BJ (cell line): ENCODE data around the gene TMEM207. TPM values are rescaled to one million over a fixed set of nuclear protein-coding genes. Genes with fewer than 3 reads are reported as not detected.

Experiments used
- CTCF ChIA-PET: fragments of 350-600 bp; formaldehyde crosslinking; extraction: SDS; loops from one replicate; lab custom pipeline; 2021; ENCODE audit warnings: antibody characterized with exemption, inconsistent platforms; lab: Yijun Ruan, JAX
- POLR2A ChIA-PET: fragments of 300-600 bp; sonication (Branson Sonifier 250); formaldehyde crosslinking; extraction: SDS; loops from one replicate; lab custom pipeline; 2021; ENCODE audit warnings: antibody characterized with exemption; lab: Charles Lee
- DNase-seq: peaks from one replicate; pipeline ENCODE4 v3.0.0-alpha.2; 2011; ENCODE audit warnings: low read depth
- H3K27me3 ChIP-seq: 2 replicates; pipeline ENCODE4 v1.6.0; 2011; ENCODE audit warnings: low read length; ENCODE audit not compliant: control insufficient read depth, insufficient read depth
- H3K36me3 ChIP-seq: 2 replicates; pipeline ENCODE4 v1.5.1; 2011; ENCODE audit warnings: low read length; ENCODE audit not compliant: control insufficient read depth, insufficient read depth
- H3K4me3 ChIP-seq: 2 replicates; pipeline ENCODE4 v1.5.1; 2011; ENCODE audit warnings: low read depth, mild to moderate bottlenecking, control low read depth, low read length
- polyA plus RNA-seq: library from polyadenylated mRNA; depleted of rRNA; stranded (reverse); fragments of >200 nt; gene quantifications from 2 replicates; pipeline ENCODE4 v1.2.3, GENCODE V29; 2011
- TF ChIP-seq, protein P1 (sequence below): IDR thresholded peaks from 2 replicates; pipeline ENCODE4 v1.5.1; 2011; ENCODE audit warnings: low read depth, mild to moderate bottlenecking, control low read depth, inconsistent platforms, low read length, moderate library complexity; ENCODE audit not compliant: insufficient read depth

TMEM207 gene
- polyA plus RNA-seq, 1 experiment: not detected

DNA sequence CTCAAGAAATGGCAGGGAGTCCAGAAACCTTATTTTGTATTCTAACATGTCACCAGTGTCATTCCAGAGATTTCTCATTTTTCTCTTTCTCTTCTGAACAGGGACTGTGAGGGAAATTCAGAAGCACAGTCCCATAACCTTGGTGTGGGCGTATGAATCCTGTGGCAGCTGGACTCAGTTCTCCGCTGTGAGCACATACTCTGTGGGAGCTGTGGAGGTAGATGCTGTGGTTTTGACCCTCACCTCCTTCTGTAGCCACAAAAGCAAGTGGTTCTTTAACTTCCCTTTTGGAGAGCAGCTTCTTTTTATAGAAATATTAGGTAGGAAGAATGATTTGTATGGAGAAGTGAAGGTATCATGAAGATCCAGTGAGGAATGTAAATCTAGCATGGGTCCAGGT is 13.4 kb downstream of the TMEM207 start:
- Histone ChIP-seq H3K36me3 (no peaks in the 10 kb centered on the region), H3K27me3 (no peaks in the 10 kb centered on the region), H3K4me3 (no peak overlapping the region)
- DNase-seq: no peak
- CTCF ChIA-PET: no interaction called here
- POLR2A ChIA-PET: no interaction called here
- TF ChIP-seq, protein P1, sequence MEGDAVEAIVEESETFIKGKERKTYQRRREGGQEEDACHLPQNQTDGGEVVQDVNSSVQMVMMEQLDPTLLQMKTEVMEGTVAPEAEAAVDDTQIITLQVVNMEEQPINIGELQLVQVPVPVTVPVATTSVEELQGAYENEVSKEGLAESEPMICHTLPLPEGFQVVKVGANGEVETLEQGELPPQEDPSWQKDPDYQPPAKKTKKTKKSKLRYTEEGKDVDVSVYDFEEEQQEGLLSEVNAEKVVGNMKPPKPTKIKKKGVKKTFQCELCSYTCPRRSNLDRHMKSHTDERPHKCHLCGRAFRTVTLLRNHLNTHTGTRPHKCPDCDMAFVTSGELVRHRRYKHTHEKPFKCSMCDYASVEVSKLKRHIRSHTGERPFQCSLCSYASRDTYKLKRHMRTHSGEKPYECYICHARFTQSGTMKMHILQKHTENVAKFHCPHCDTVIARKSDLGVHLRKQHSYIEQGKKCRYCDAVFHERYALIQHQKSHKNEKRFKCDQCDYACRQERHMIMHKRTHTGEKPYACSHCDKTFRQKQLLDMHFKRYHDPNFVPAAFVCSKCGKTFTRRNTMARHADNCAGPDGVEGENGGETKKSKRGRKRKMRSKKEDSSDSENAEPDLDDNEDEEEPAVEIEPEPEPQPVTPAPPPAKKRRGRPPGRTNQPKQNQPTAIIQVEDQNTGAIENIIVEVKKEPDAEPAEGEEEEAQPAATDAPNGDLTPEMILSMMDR: no peak

DNA sequence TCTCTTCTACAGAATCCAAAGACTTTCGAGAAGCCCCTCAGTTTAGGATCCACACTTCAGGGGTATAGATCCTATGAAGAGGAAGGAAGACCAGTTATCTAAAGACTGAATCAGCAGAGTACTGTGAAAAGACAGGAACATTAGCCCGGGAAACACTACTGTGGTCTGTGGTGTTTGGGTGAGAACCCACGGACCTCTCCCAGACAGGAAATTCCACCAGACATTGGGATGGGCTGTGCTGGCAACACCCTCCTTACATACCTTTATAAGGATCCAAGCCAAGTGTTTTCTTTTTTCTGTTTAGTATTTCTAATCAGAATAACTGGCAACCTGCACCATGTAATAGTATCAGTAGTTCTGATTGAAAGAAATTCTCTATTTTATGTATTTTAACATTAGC is 14.1 kb downstream of the TMEM207 start:
- CTCF ChIA-PET: no interaction called here
- Histone ChIP-seq H3K36me3 (no peaks in the 10 kb centered on the region), H3K27me3 (no peaks in the 10 kb centered on the region), H3K4me3 (no peak overlapping the region)
- DNase-seq: no peak
- TF ChIP-seq, protein P1: no peak
- POLR2A ChIA-PET: no interaction called here

DNA sequence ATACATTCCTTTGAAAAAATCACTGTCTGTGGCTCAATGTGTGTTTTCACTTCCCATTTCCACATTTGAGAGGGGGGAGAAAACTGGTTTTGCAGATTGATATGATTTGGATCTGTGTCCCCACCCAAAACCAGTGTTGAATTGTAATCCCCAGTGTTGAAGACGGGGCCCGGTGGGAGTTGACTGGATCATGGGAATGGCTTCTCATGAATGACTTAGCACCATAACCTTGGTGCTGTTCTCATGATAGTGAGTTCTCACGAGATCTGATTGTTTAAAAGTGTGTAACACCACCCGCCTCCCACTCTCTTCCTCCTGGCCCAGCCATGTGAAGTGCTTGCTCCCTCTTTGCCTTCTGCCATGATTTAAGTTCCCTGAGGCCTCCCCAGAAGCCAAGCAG is 16.1 kb downstream of the TMEM207 start:
- ChIA-PET POLR2A (no interaction called here), CTCF (no interaction called here)
- Histone ChIP-seq H3K4me3 (no peak overlapping the region), H3K36me3 (no peaks in the 10 kb centered on the region), H3K27me3 (no peaks in the 10 kb centered on the region)
- no peak for DNase-seq
- TF ChIP-seq, protein P1: no peak

DNA sequence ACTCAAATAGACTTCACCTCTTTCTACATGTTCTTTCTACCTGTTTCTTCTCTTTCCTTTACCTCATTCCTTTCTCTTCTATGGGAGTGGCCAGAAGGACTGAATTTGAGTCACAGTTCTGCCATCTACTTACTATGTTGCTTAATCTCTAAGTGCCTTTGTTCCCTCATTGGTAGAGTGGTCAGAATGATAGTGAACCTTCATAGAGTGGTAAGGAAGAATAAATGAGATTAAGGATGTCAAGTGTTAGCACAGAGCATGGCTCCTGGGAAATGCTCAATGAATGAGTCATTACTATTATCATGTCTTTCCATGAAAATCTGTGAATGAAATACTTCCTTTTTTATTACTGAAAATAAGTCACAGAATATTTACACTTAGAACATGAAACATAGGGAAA is 17.5 kb downstream of the TMEM207 start:
- H3K4me3 ChIP-seq: no peak overlapping the region
- POLR2A ChIA-PET: no interaction called here
- no peak for DNase-seq
- TF ChIP-seq, protein P1: no peak
- no peaks in the 10 kb centered on the region for H3K36me3 ChIP-seq
- H3K27me3 ChIP-seq: no peaks in the 10 kb centered on the region
- CTCF ChIA-PET: interaction anchor here (0.6 to 0.9 kb wide), 2 partner anchors 16 to 110 kb away, joined by 3 read pairs; partner anchors contain the start of gene CLDN1

DNA sequence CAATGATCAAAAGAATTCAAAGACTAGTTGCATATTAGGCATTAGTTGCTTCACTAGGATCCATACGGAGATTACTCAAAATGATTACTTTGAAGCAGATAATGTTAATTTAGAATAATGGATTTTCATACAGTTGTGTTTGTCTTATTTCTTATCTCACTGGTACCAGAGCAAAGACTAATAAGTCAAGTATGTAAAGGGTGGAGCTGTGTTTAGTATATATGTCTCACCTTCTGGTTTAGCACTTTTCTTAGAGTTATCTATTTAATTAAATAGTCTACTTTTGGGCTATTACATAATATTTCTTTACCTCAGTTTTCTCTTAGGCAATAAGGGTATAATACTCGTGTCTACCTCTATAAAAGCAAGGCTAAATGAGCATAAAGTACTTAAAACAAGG is 18.8 kb downstream of the TMEM207 start:
- DNase-seq: no peak
- ChIA-PET POLR2A (no interaction called here), CTCF (no interaction called here)

More for the DNA sequence above, 18.8 kb downstream of the TMEM207 start:
- Histone ChIP-seq H3K36me3 (no peaks in the 10 kb centered on the region), H3K27me3 (no peaks in the 10 kb centered on the region), H3K4me3 (no peak overlapping the region)
- TF ChIP-seq, protein P1: no peak
